ENCODE results near the gene LLPH. TPM values are rescaled to one million over a fixed set of nuclear protein-coding genes. Genes with fewer than 3 reads are reported as not detected.
A peak's percentile ranks its signal among the peaks of the same experiment; 100 is the strongest.

The LLPH gene
- total RNA-seq, 4 donors from 2014 or later, result 5.8 to 12.6 (median 7.8) TPM

DNA sequence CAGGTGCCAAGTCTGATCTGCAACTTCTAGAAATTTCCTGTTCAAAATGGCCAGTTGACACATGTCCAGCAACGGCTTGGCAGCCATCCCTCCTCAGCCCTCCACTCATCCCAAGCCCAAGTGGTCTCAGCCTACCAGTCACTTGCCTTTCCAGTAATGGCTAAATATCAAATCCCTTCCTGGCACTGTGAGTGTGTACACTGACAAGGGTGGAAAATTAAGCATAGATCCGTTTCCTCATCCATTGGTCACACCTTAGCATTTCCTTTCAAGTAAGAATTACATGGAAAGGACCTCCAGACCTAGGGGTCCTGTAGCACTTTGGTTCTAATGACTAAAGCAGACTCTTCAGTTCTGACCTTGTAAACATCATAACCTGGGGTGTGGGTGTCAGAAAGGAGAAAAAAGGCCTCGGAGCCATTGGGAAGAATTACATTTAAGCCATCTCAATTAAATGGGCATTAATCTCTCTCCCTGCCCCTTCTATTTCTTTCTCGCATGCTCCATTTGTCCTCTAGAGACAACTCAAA is 15.4 kb downstream of the LLPH start:
- H3K4me3 ChIP-seq, result no peak overlapping the region
- H3K9me3 ChIP-seq, result no peaks in the 10 kb centered on the region
- H3K27me3 ChIP-seq, result no peaks in the 10 kb centered on the region
- peaks cover 0 to 5% (median 0%) of the 10 kb centered on the region in 4 donors for H3K4me1 ChIP-seq
- TF ChIP-seq EP300 (IDR thresholded peaks at IDR 0.05), result no peak
- TF ChIP-seq, protein P1, sequence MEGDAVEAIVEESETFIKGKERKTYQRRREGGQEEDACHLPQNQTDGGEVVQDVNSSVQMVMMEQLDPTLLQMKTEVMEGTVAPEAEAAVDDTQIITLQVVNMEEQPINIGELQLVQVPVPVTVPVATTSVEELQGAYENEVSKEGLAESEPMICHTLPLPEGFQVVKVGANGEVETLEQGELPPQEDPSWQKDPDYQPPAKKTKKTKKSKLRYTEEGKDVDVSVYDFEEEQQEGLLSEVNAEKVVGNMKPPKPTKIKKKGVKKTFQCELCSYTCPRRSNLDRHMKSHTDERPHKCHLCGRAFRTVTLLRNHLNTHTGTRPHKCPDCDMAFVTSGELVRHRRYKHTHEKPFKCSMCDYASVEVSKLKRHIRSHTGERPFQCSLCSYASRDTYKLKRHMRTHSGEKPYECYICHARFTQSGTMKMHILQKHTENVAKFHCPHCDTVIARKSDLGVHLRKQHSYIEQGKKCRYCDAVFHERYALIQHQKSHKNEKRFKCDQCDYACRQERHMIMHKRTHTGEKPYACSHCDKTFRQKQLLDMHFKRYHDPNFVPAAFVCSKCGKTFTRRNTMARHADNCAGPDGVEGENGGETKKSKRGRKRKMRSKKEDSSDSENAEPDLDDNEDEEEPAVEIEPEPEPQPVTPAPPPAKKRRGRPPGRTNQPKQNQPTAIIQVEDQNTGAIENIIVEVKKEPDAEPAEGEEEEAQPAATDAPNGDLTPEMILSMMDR (IDR thresholded peaks at IDR 0.05), result no peak
- no peak for DNase-seq (ENCODE audit: extremely low spot score)
- 58% methylated on average over 4 of the region's 4 CpGs for WGBS
- H3K27ac ChIP-seq (replicated peaks in 1 of 4), result peak overlapping the region in 2 of 4 donors; percentile 17 to 27
- no peaks in the 10 kb centered on the region for H3K36me3 ChIP-seq
- intact Hi-C loops (cut with DNase I), result no loop called here

- Histone ChIP-seq H3K4me1 (no peaks in the 10 kb centered on the region), H3K4me3 (no peak overlapping the region), H3K36me3 (no peaks in the 10 kb centered on the region), H3K27me3 (no peaks in the 10 kb centered on the region), H3K27ac (replicated peaks in 1 of 4) (no peak overlapping the region), H3K9me3 (no peaks in the 10 kb centered on the region)
- intact Hi-C loops (cut with DNase I), result no loop called here
- no peak for DNase-seq (ENCODE audit: extremely low spot score)
- TF ChIP-seq EP300 (IDR thresholded peaks at IDR 0.05), result no peak
- TF ChIP-seq POLR2AphosphoS5 (IDR thresholded peaks at IDR 0.05), result no peak
- TF ChIP-seq, protein P1 (IDR thresholded peaks at IDR 0.05), result no peak
- no peak for TF ChIP-seq POLR2A (IDR thresholded peaks at IDR 0.05; ENCODE audit: low read depth)
- WGBS, result 100% methylated on average over 1 of the region's 1 CpG
These were observed 17.1 kb downstream of the LLPH start for GRCh38 chr12:66113471-66113870.

- no peak for TF ChIP-seq EP300 (IDR thresholded peaks at IDR 0.05)
- no peak for TF ChIP-seq POLR2A (IDR thresholded peaks at IDR 0.05; ENCODE audit: low read depth)
- TF ChIP-seq, protein P1 (IDR thresholded peaks at IDR 0.05), result no peak
- Histone ChIP-seq H3K36me3 (no peaks in the 10 kb centered on the region), H3K4me3 (no peak overlapping the region), H3K4me1 (peaks cover 0 to 4% (median 0%) of the 10 kb centered on the region in 4 donors), H3K27ac (replicated peaks in 1 of 4) (no peak overlapping the region), H3K27me3 (no peaks in the 10 kb centered on the region), H3K9me3 (no peaks in the 10 kb centered on the region)
- intact Hi-C loops (cut with DNase I), result no loop called here
- DNase-seq (ENCODE audit: extremely low spot score), result no peak
These were observed 18.9 kb downstream of the LLPH start for GRCh38 chr12:66111605-66112004.

GRCh38 chr12:66109056-66109455 is 21.5 kb downstream of the LLPH start:
- WGBS, result 63% methylated on average over 4 of the region's 4 CpGs
- intact Hi-C loops (cut with DNase I), result loop anchor here (5.0 kb wide), 1 partner anchor 1217 kb away; no protein-coding TSS in a partner anchor
- no peak for DNase-seq (ENCODE audit: extremely low spot score)
- no peaks in the 10 kb centered on the region for H3K36me3 ChIP-seq
- no peak overlapping the region for H3K27ac ChIP-seq (replicated peaks in 1 of 4)
- peaks cover 0 to 4% (median 0%) of the 10 kb centered on the region in 4 donors for H3K4me1 ChIP-seq
- H3K4me3 ChIP-seq, result no peak overlapping the region
- H3K27me3 ChIP-seq, result no peaks in the 10 kb centered on the region
- TF ChIP-seq EP300 (IDR thresholded peaks at IDR 0.05), result no peak
- TF ChIP-seq POLR2A (IDR thresholded peaks at IDR 0.05; ENCODE audit: low read depth), result no peak
- TF ChIP-seq, protein P1 (IDR thresholded peaks at IDR 0.05), result no peak
- no peak for TF ChIP-seq POLR2AphosphoS5 (IDR thresholded peaks at IDR 0.05)
- no peaks in the 10 kb centered on the region for H3K9me3 ChIP-seq

GRCh38 chr12:66108386-66108785 is 22.2 kb downstream of the LLPH start:
- intact Hi-C loops (cut with DNase I), result loop anchor here (5.0 kb wide), 1 partner anchor 1216 kb away; no protein-coding TSS in a partner anchor

More at GRCh38 chr12:66108386-66108785, 22.2 kb downstream of the LLPH start:
- WGBS, result 87% methylated on average over 1 of the region's 1 CpG
- TF ChIP-seq EP300 (IDR thresholded peaks at IDR 0.05) (no peak), POLR2A (IDR thresholded peaks at IDR 0.05; ENCODE audit: low read depth) (no peak), POLR2AphosphoS5 (IDR thresholded peaks at IDR 0.05) (no peak)
- TF ChIP-seq, protein P1 (IDR thresholded peaks at IDR 0.05), result no peak
- H3K27ac ChIP-seq (replicated peaks in 1 of 4), result no peak overlapping the region
- H3K27me3 ChIP-seq, result no peaks in the 10 kb centered on the region
- H3K36me3 ChIP-seq, result no peaks in the 10 kb centered on the region
- DNase-seq (ENCODE audit: extremely low spot score), result no peak
- H3K9me3 ChIP-seq, result no peaks in the 10 kb centered on the region
- H3K4me1 ChIP-seq, result peaks cover 0 to 4% (median 0%) of the 10 kb centered on the region in 4 donors
- no peak overlapping the region for H3K4me3 ChIP-seq
